GM21526 (cell line): ENCODE data around the gene NEK6.

ENCODE experiments used
- ATAC-seq: cut with Tn5 transposase; IDR thresholded peaks from one replicate; pipeline ENCODE4 v1.9.1; 2021; ENCODE audit warnings: moderate library complexity; ENCODE audit not compliant: unreplicated experiment, low FRiP score

Gene NEK6

DNA sequence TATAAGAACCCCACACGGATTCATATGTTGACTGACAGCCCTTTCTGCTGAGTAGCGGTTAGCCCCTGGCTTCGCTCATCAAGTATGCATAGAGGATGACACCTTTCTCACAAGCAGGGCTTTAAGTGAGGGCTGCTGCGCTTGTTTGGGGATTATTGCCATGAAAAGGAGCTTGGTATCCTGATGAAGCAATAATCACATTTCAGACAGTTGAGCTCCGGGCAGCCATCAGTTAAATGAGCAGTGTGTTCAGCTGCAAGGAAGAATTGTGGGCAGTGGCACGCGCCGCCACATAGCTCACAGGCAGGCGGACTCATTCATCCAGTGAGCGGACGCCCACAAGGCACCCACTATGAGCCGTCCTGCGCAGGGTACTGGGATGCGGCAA is 77.6 kb downstream of the NEK6 start:
- no peak for ATAC-seq

- ATAC-seq, result no peak
Observed at GRCh38 chr9:124337562-124337961, 79.8 kb downstream of the NEK6 start.

DNA sequence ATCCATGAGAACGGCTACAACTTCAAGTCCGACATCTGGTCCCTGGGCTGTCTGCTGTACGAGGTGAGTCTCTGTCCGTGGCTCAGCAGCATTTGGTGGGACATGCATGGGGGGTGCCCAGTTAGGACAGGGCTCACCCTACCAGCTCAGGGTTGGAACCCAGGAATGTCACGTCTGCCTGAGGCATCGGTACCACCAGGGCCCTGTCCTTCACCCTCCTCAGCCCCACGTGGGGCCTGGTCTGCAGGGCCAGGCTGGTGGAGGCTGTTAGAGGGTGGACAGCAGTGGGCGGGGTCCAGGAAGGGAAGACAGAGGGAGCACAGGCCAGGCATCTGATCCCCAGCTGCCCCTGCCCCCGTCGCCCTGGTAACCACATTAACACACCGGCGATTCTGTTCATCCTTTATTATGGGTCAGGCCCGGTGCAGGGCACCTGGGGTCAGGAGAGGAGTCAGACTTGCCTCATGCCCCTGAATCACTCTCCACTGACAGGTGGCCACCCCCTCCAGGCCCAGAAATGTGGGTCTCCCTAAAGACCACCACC is 81.9 kb downstream of the NEK6 start:
- no peak for ATAC-seq

- no peak for ATAC-seq
Observed at GRCh38 chr9:124340219-124341069, 82.7 kb downstream of the NEK6 start.

GRCh38 chr9:124341455-124342170 is 83.9 kb downstream of the NEK6 start:
- no peak for ATAC-seq

DNA sequence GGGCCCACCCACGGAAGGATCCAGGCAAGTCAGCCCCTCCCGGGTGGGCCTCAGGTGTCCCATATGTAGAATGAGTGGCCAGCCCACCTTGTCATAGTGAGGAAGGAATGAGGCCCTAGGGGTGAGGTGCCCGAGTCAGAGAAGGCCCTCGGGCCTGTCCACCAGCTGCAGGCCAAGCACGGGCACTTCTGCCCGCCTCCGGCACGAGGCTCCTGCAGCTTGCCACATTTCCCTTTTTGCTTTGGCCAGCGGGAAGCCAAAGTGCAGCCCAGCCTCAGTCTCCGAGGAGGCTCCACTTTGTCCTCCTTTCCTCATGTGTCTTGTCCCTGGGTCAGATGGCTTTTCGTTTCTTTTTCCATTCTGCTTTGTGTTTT is 84.6 kb downstream of the NEK6 start:
- no peak for ATAC-seq

DNA sequence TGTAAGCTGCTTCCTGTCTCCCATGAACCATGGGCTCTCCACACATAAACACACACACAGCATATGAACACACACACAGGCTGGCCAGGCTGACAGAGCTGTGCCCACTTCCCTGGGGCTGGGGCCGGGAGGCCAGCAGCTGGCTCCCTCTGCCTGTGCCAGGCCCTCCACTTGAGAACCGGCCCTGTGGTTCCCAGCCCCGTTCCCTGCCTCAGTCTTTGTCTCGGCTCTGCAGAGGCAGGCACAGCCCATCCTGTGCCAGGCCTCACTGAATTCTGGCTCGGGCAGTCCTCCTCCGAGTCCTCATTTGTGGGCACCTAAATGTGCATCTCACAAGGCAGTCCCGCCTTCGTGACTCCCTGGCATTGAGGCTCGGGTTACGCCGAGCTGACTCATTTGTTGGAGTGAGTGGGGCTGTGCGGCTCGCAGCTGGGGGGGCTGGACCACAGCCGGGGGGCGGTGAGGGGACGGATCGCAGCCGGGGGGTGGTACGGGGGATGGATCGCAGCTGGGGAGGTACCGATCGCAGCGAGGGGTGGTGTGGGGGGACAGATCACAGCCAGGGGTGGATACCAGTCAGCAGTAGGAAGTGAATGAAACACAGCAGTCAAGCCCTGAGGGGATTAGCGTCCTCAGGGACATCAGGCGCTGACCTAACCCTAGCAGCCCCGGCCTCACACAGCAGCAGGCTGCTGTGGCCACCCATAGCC is 85.2 kb downstream of the NEK6 start:
- no peak for ATAC-seq

- ATAC-seq, result no peak
Observed at GRCh38 chr9:124343533-124344290, 86.0 kb downstream of the NEK6 start.

DNA sequence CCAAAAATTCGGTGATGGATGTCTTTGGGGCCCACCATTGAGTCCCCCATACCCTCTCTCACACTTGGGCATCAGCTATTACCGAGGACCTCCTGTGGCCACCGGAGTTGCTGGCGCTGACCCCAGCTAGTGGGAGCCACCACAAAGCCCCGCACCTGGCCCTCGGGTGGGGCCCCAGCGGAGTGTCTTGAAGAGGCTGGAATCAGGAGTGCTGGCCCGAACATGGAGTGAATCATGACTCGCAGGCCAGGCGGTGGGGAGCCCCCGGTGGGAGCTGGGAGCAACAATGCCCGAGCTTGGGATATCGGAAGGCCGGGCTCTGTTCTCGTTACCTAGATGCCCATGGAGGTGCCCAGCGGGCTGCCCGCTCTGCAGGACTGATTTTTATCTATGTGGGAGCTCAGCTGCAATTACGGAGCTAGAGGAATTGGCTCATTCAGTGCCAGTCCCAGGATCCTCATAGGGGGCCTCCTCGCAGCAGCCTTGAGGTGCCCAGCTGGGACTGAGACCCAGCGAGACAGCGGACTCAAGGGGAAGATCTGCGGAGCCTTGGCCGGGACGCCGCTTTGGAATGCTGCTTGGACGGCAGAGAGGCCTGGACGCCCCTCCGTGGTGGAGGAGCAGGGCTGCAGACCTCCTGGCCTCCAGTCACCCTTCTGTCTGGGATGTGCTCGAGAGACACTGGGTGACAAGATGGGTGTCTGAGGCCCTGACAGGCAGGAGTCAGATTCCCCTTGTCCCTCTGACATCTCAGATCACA is 86.7 kb downstream of the NEK6 start:
- no peak for ATAC-seq

DNA sequence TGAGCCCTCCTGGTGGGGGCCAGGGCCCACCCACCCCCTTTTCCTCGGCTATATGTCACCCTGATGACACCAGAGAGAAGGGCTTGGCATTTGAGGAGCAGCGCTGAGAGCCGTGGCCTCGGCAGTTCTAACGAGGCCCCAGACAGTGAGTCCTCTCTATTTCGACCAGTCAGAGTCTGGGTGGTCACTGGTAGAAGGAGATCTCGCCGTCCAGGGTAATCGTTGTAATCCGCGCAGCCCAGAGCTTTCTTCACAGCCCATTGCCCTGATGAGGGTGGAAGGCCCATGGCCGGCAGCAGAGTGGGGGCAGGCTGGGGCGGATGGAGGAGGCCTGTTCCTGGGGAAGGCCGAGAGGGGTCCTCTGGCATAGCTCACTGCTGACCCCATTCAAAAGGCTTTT is 87.3 kb downstream of the NEK6 start:
- ATAC-seq, result no peak

DNA sequence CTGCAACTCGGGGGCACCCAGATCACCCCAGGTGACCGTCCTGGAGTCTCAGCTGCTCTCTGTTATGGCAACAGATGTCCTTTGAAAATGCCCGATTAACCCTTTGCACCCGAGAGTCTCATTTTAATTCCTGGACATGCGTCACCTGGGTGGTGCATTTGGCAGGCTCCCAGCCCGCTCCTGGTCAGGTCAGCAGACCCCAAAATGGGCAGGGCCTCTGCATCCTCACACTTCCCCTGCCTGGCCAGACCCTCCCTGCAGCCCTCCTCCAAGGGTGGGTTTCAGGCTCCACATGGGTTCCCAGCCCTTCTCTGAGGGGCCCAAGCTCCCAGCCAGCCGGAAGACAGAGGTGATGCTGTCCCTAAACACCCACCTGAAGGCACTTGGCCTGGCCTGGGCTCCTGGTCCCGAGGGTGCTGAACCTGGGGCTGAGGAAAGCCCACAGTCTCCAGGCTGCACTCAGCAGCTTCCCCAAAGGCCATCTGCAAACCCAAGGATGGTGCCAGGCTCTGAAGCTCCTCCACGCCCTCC is 88.1 kb downstream of the NEK6 start:
- ATAC-seq, result no peak

- no peak for ATAC-seq
Observed at GRCh38 chr9:124346347-124347163, 88.8 kb downstream of the NEK6 start.

DNA sequence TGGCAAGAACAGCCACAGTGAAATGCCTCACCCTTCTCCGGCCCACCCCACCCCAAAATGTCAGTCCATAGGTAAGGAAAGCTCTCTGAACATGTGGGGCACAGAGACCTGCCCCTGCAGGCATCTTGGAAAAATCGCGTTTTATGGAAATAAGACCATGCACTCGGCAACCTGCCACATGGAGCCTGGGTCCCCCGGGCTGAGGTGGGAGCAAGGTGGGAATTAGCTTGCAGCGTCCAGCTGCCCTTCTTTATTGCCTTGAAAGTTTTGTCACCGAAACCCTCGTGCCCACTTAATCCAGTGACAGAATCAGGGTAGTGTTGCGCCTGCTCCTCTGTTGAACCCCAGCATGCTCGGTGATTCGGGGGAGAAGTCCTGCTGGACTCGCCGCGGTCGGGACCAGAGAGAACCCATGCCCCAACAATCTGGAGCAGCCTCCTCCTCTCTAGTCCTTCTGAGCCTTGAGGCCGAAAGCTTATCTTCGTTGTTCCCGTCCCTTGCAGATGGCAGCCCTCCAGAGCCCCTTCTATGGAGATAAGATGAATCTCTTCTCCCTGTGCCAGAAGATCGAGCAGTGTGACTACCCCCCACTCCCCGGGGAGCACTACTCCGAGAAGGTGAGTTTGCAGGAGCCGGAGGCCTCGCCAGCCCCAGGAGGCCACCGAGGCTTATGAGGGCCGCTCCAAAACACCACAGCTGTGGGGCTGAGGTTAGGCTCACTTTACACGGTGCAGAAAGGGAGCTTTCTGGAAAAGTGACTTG is 89.6 kb downstream of the NEK6 start:
- no peak for ATAC-seq

GRCh38 chr9:124347968-124348358 is 90.2 kb downstream of the NEK6 start:
- no peak for ATAC-seq

DNA sequence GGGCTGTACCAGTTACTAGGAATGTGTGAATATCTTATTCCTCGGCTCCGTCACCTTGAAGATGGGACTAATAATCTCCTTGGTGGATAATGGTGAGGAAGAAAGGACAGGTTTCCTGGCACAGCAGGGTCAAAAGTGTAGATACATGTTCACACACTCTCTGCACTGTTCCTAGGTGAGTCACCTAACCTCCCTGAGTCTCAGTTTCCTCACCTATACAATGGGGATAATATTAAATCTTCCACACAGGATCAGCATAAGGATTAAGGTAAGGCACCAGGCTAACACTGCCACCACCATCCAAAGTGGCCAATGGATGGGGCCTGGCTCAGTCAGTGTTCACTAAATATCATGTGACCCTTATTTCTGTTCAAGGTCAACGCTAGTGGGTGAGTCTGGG is 90.6 kb downstream of the NEK6 start:
- ATAC-seq, result no peak

DNA sequence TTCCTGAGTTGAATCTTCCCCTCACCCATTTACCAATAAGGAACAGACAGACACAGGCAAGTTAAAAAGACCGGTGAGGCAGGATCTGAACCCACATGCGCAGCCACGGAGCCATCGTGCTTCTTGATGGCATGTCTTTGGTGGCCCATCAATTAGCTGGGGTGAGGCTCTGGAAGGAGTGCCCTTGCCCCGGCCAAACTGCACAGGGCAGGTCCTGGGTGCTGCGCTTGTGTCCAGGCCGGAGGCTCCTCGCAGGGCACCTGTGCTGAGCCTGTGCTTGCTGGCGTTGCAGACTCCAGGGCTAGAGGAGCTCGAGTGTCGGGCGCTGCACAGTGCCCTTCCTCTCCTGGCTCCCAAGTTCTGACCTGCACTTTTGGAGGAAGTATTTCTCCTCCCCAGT is 91.1 kb downstream of the NEK6 start:
- no peak for ATAC-seq

DNA sequence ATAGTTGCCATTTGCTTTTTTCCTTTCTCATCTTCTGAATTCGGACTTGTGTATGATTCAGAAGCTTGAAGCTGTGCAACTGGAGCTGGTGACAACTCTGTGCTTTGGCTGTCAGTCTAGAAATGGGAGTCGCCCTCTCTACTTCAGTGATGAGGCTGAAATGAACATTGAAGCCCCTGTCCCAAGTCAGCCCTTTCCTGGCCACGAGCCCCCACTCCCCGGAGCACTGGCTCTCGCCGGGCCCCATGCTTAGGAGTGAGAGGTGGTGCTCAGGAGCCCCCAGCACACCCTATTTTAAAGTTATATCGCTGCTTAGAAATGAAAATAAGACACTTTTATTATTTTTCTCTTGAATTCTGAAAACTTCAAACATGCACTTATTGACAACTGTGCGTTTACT is 91.5 kb downstream of the NEK6 start:
- ATAC-seq, result no peak
